Aorta (tissue), 5 donors: ENCODE results near the gene KLRC1. TPM values are rescaled to one million over a fixed set of nuclear protein-coding genes. Genes with fewer than 3 reads are reported as not detected.
"Not testable (repeated sequence)": the region's sequence is repeated elsewhere in the genome, so short reads cannot be mapped to it uniquely, and the experiment has no call there.

ENCODE experiments used
- ATAC-seq: fragments of 200-7000 bp; cut with Tn5 transposase; one replicate; pipeline ENCODE4 v1.9.1; 2022; ENCODE audit warnings: moderate library complexity; ENCODE audit not compliant: low FRiP score
- DNase-seq, 2 donors: peaks; one replicate each; pipeline ENCODE4 v3.0.0-alpha.2; 2020
- H3K27ac ChIP-seq, 2 donors: one replicate each; pipeline ENCODE4 v1.5.1; 2013; ENCODE audit warnings: low read length in 2 of 2, mild to moderate bottlenecking in 2 of 2, moderate library complexity in 2 of 2, control low read depth in 1 of 2, inconsistent platforms in 1 of 2, low read depth in 1 of 2
- H3K27me3 ChIP-seq, 2 donors: one replicate each; pipeline ENCODE4 v1.6.1; 2013; ENCODE audit warnings: control low read depth in 1 of 2, low read length in 1 of 2, mild to moderate bottlenecking in 1 of 2, moderate library complexity in 1 of 2; ENCODE audit not compliant: insufficient read depth in 2 of 2, control insufficient read depth in 1 of 2
- H3K36me3 ChIP-seq, 2 donors: one replicate each; pipeline ENCODE4 v1.6.1; 2013; ENCODE audit warnings: control low read depth in 1 of 2, low read length in 1 of 2, mild to moderate bottlenecking in 1 of 2; ENCODE audit not compliant: insufficient read depth in 2 of 2, control insufficient read depth in 1 of 2
- H3K4me1 ChIP-seq, 2 donors: one replicate each; pipeline ENCODE4 v1.6.1; 2013; ENCODE audit warnings: low read length in 2 of 2, control low read depth in 1 of 2, mild to moderate bottlenecking in 1 of 2, moderate library complexity in 1 of 2; ENCODE audit not compliant: insufficient read depth in 2 of 2, control insufficient read depth in 1 of 2
- H3K4me3 ChIP-seq, 2 donors: one replicate each; pipeline ENCODE4 v1.5.1; 2013; ENCODE audit warnings: low read length in 2 of 2, control low read depth in 1 of 2, mild to moderate bottlenecking in 1 of 2
- H3K9me3 ChIP-seq: one replicate; pipeline ENCODE4 v1.6.1; 2013; ENCODE audit warnings: mild to moderate bottlenecking, low read length; ENCODE audit not compliant: control insufficient read depth
- WGBS, 2 donors: extraction: QIAGEN DNeasy Blood & Tissue Kit; methylation state at CpG; one replicate each; pipeline ENCODE4 v1.1.7; 2013; 5-methylcytosine and 5-hydroxymethylcytosine counted together
- intact Hi-C, 2 donors: fragments of 100-400 bp; cut with DNase I; formaldehyde crosslinking; loops; one replicate each; pipeline versions ENCODE4 v1.14.2 to v1.15.0; 2022
- polyA plus RNA-seq, 2 donors: library from polyadenylated mRNA; stranded (reverse); fragments of 200-250 nt; gene quantifications; one replicate each; pipeline ENCODE4 v1.2.3, GENCODE V29; 2013
- total RNA-seq, 2 donors: library from RNA; stranded (reverse); fragmentation: NEBNext Ultra II Directional; extraction: Animal tissue kit (Norgen Biotek cat#: 25700); gene quantifications; one replicate each; pipeline ENCODE4 v1.2.1, GENCODE V29; 2021
- donor health status: healthy with polysubstance abuse.
- donor health status: Bipolar disorder and iron deficiency.
- donor health status: DM: no; HTN: no; CAD: no.
- donor health status: DM: no; HTN: no; CAD: no.
- donor health status: DM: yes; HTN: yes; CAD: no.

The KLRC1 gene
- total and polyA plus RNA-seq, 4 donors, result 1.0 TPM; not detected in 3

DNA sequence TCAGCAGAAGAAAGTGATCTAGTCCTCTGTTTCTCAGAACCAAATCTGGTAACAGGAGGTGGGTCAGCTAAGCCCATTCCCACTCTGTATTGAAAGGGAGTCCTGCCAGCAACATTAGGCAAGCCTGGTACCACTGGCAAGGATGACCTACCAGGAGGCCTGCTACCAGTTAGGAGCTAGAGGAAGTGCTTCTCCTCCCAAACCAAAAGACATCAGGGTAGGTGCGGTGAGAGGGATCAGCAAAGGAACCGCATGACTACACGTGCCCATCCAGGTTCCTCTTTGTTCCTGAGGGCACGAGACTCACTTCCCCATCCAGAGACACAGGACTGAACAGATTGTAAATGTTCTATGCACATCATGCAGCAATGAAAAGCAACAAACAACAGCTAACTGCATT lies 46.5 kb downstream of the KLRC1 start:
- Histone ChIP-seq H3K36me3 (no peaks in the 10 kb centered on the region), H3K4me3 (no peak overlapping the region), H3K27me3 (no peaks in the 10 kb centered on the region), H3K9me3 (no peaks in the 10 kb centered on the region), H3K27ac (no peak overlapping the region), H3K4me1 (no peaks in the 10 kb centered on the region)
- DNase-seq (peak in 1 of 2 donors; percentile 66), ATAC-seq (peak; percentile 36)
- intact Hi-C loops, result no loop called here
- 72 to 76% methylated on average over 4 of the region's 4 CpGs for WGBS, 2 donors

DNA sequence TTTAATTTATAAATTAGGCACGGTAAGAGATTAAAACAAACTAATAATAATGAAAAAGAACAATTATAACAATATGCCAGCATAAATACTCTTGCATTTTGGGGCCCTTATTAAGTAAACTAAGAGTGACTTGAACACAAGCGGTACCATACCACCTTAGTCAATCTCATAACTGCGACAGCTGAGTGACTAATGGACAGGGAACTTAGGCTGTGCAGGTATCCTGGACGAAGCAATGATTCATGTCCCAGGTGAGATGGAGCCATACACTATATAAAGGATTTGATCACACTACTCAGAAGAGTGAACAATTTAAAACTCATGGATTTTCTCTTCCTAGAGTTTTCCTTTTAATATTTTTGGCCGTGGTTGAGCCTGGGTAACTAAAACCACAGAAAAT lies 47.9 kb downstream of the KLRC1 start:
- no peaks in the 10 kb centered on the region for H3K4me1 ChIP-seq
- no peak overlapping the region for H3K4me3 ChIP-seq
- no peaks in the 10 kb centered on the region for H3K9me3 ChIP-seq
- H3K27ac ChIP-seq, result no peak overlapping the region
- H3K27me3 ChIP-seq, result no peaks in the 10 kb centered on the region
- intact Hi-C loops, result no loop called here
- 87 to 92% methylated on average over 5 of the region's 5 CpGs for WGBS, 2 donors
- no peaks in the 10 kb centered on the region for H3K36me3 ChIP-seq
- no peak for DNase-seq
- ATAC-seq, result no peak

DNA sequence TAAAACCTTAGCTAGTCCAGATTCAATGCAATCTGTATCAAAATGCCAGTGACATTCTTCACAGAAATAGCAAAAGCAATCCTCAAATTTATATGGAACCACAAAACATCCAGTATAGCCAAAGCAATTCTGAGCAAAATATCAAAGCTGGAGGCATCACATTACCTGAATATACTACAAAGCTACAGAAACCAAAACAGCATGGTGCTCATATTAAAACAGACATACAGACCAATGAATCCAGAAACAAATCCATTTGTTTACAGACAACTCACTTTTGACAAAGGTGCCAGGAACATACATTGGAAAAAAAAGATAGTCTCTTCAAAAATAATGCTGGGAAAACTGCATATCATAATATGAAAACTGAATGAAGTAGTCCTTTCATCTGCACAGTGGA lies 48.4 kb downstream of the KLRC1 start:
- no peak overlapping the region for H3K27ac ChIP-seq
- H3K9me3 ChIP-seq, result no peaks in the 10 kb centered on the region
- no peak for DNase-seq
- no peaks in the 10 kb centered on the region for H3K36me3 ChIP-seq
- no peaks in the 10 kb centered on the region for H3K27me3 ChIP-seq
- ATAC-seq, result no peak
- intact Hi-C loops, result no loop called here
- no peaks in the 10 kb centered on the region for H3K4me1 ChIP-seq
- no peak overlapping the region for H3K4me3 ChIP-seq

DNA sequence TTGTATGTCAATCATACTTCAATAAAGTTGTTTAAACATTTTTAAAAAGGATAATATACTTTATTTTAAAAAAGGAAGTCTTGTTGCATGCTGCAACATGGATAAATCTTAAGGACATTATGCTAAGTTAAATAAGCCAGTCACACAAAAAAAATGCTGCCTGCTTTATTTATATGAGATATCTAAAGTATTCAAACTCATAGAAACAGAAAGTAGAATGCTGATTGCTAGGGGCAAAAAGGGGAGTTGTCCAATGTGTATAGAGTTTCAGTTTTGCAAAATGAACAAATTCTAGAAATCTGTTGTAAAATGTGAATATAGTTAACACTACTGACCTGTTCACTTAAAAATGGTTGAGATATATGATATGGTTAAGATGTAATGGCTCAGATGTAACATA lies 52.3 kb downstream of the KLRC1 start:
- ATAC-seq (no peak), DNase-seq (no peak)
- intact Hi-C loops, result no loop called here
- Histone ChIP-seq H3K9me3 (no peaks in the 10 kb centered on the region), H3K4me3 (no peak overlapping the region), H3K4me1 (no peaks in the 10 kb centered on the region), H3K27ac (no peak overlapping the region), H3K27me3 (no peaks in the 10 kb centered on the region), H3K36me3 (no peaks in the 10 kb centered on the region)

DNA sequence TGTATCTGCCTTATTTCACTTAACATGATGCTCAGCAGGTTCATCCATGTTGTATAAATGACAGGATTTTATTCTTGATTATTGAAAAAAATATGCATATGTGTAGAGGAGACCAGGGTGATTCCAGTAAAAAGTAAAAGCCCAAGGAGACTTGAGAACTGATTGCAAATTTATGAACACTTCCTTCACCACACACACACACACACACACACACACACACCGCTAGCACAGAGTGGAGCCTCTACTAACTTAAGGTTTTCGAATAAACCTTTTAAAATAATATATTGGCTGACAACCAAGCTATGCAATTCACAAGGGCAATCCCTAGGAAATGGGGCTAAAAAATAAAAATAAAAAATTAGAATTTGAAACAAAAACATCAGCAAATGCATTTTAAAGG lies 55.0 kb downstream of the KLRC1 start:
- H3K4me3 ChIP-seq, result no peak overlapping the region
- intact Hi-C loops, result no loop called here
- no peaks in the 10 kb centered on the region for H3K27me3 ChIP-seq
- 49 to 59% methylated on average over 2 of the region's 2 CpGs for WGBS, 2 donors
- no peaks in the 10 kb centered on the region for H3K36me3 ChIP-seq
- ATAC-seq, result no peak
- H3K27ac ChIP-seq, result no peak overlapping the region
- H3K9me3 ChIP-seq, result no peaks in the 10 kb centered on the region
- no peak for DNase-seq
- H3K4me1 ChIP-seq, result no peaks in the 10 kb centered on the region

DNA sequence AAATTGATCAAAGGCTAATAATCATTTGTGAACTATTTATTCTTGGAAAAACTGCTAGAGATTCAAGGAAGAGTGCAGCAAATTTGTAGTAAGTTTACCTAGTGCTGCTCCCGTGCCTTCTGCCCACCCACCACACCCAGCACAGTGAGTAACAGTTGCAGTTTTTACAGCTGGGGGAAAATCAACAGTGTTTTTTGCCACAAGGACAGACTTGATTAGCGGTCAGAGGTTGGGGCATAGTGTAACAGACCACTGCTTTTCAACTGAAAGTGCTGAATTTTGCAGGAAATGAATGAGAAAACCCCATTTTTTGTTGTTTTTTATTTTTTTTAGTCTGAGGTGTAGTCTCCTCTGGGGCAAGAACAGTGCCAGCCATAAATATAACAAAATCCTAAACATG lies 55.9 kb downstream of the KLRC1 start:
- intact Hi-C loops, result no loop called here
- Histone ChIP-seq H3K36me3 (no peaks in the 10 kb centered on the region), H3K4me3 (no peak overlapping the region), H3K9me3 (no peaks in the 10 kb centered on the region), H3K27me3 (no peaks in the 10 kb centered on the region), H3K4me1 (no peaks in the 10 kb centered on the region), H3K27ac (no peak overlapping the region)
- 21 to 54% methylated on average over 2 of the region's 2 CpGs for WGBS, 2 donors
- ATAC-seq (no peak), DNase-seq (no peak)

DNA sequence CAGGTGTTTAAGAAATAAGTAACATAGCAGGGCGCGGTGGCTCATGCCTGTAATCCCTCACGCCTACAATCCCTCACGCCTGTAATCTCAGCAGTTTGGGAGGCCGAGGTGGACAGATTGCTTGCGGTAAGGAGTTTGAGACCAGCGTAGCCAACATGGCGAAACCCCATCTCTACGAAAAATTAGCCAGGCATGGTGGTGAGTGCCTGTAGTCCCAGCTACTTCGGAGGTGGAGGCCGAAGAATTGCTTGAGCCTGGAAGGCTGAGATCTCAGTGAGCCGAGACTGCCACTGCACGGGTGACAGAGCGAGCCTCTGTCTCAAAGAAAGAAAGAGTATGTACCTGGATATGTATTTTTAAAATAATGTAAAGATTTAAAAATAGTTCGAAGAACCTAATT lies 57.0 kb downstream of the KLRC1 start:
- WGBS, 2 donors, result 76 to 85% methylated on average over 15 of the region's 15 CpGs
- H3K27me3 ChIP-seq, H3K4me3 ChIP-seq, H3K4me1 ChIP-seq, H3K27ac ChIP-seq, DNase-seq, H3K36me3 ChIP-seq, intact Hi-C loops, ATAC-seq, H3K9me3 ChIP-seq: not testable (repeated sequence)

Other genes starting within 250 kb of the KLRC1 start
- 100 to 1,000 TPM; 103 to 111 TPM for gene GABARAPL1, start 240.5 kb downstream of the KLRC1 start, total RNA-seq
- 10 to 100 TPM; 74.5 to 84.1 TPM for gene GABARAPL1, start 240.5 kb downstream of the KLRC1 start, polyA plus RNA-seq
- gene KLRD1, start 145.5 kb downstream of the KLRC1 start, total RNA-seq, result 1 to 10 TPM; 4.4 to 6.5 TPM
- gene KLRD1, start 145.5 kb downstream of the KLRC1 start, polyA plus RNA-seq, result 1 to 10 TPM in 1 of 2 donors, under 1 TPM in 1; 0.18 to 1.8 TPM
- 1 to 10 TPM; 1.9 to 3.5 TPM for gene KLRK1, start 63.3 kb downstream of the KLRC1 start, total RNA-seq
- gene KLRK1, start 63.3 kb downstream of the KLRC1 start, polyA plus RNA-seq, result 1 to 10 TPM in 1 of 2 donors, under 1 TPM in 1; 0.59 to 1.5 TPM
- gene KLRC4, start 43.6 kb downstream of the KLRC1 start, total RNA-seq, result under 1 TPM; 0.51 to 0.78 TPM
- gene KLRC4, start 43.6 kb downstream of the KLRC1 start, polyA plus RNA-seq, result under 1 TPM in 1 of 2 donors, not detected in 1; 0.56 TPM
- not detected for gene KLRC3, start 32.8 kb downstream of the KLRC1 start, total RNA-seq
- not detected for gene KLRC3, start 32.8 kb downstream of the KLRC1 start, polyA plus RNA-seq
- gene KLRC2, start 17.4 kb downstream of the KLRC1 start, total RNA-seq, result under 1 TPM in 1 of 2 donors, not detected in 1; 0.65 TPM
- 1 to 10 TPM in 1 of 2 donors, not detected in 1; 2.1 TPM for gene KLRC2, start 17.4 kb downstream of the KLRC1 start, polyA plus RNA-seq
- gene EIF2S3B, start 52.5 kb upstream of the KLRC1 start, total RNA-seq, result under 1 TPM; 0.45 to 0.69 TPM
- 1 to 10 TPM in 1 of 2 donors, under 1 TPM in 1; 0.59 to 2.5 TPM for gene EIF2S3B, start 52.5 kb upstream of the KLRC1 start, polyA plus RNA-seq
- gene MAGOHB, start 160.2 kb upstream of the KLRC1 start, total RNA-seq, result 10 to 100 TPM; 13.6 to 18.1 TPM
- 10 to 100 TPM; 16.4 to 27.4 TPM for gene MAGOHB, start 160.2 kb upstream of the KLRC1 start, polyA plus RNA-seq
- gene STYK1, start 220.7 kb upstream of the KLRC1 start, total RNA-seq, result 1 to 10 TPM in 1 of 2 donors, under 1 TPM in 1; 0.36 to 1.2 TPM
- gene STYK1, start 220.7 kb upstream of the KLRC1 start, polyA plus RNA-seq, result under 1 TPM; 0.18 to 0.38 TPM